Endodermal cell (in vitro differentiated cells): ENCODE measurements around the gene SERP2. TPM values are rescaled to one million over a fixed set of nuclear protein-coding genes. Genes with fewer than 3 reads are reported as not detected.

ENCODE experiments used
- DNase-seq: peaks from one replicate; pipeline ENCODE4 v3.0.0-alpha.2; 2017
- H3K27ac ChIP-seq: 2 replicates; pipeline ENCODE4 v1.5.1; 2013; ENCODE audit warnings: mild to moderate bottlenecking, low read depth, low read length, moderate library complexity
- H3K27me3 ChIP-seq: 2 replicates; pipeline ENCODE4 v1.6.1; 2013; ENCODE audit warnings: mild to moderate bottlenecking, low read length, moderate library complexity; ENCODE audit not compliant: insufficient read depth, control insufficient read depth, poor library complexity, severe bottlenecking
- H3K36me3 ChIP-seq: 2 replicates; pipeline ENCODE4 v1.7.0; 2013; ENCODE audit warnings: mild to moderate bottlenecking, low read length, moderate library complexity; ENCODE audit not compliant: control insufficient read depth, insufficient read depth
- H3K4me1 ChIP-seq: one replicate; pipeline ENCODE4 v1.7.0; 2013; ENCODE audit warnings: low read length; ENCODE audit not compliant: control insufficient read depth, insufficient read depth
- H3K4me3 ChIP-seq: 2 replicates; pipeline ENCODE4 v1.5.1; 2013; ENCODE audit warnings: mild to moderate bottlenecking, low read length, moderate library complexity
- H3K9ac ChIP-seq: 2 replicates; pipeline ENCODE4 v1.6.1; 2013; ENCODE audit warnings: mild to moderate bottlenecking, low read length, moderate library complexity; ENCODE audit not compliant: poor library complexity, severe bottlenecking; ENCODE audit errors: extremely low read depth
- H3K9me3 ChIP-seq: 2 replicates; pipeline ENCODE4 v1.6.1; 2013; ENCODE audit warnings: mild to moderate bottlenecking, low read length, moderate library complexity; ENCODE audit not compliant: control insufficient read depth
- H3K27ac Mint-ChIP-seq: 2 replicates; pipeline ENCODE4 v1.8.0; 2020; ENCODE audit warnings: mixed read lengths
- H3K27me3 Mint-ChIP-seq: 2 replicates; pipeline ENCODE4 v1.8.0; 2021; ENCODE audit warnings: mild to moderate bottlenecking, mixed read lengths; ENCODE audit not compliant: insufficient read depth
- H3K36me3 Mint-ChIP-seq: 2 replicates; pipeline ENCODE4 v1.8.0; 2020; ENCODE audit warnings: low read depth, mixed read lengths
- H3K4me1 Mint-ChIP-seq: 2 replicates; pipeline ENCODE4 v1.8.0; 2020; ENCODE audit warnings: mixed read lengths
- H3K4me3 Mint-ChIP-seq: 2 replicates; pipeline ENCODE4 v1.8.0; 2020; ENCODE audit warnings: mild to moderate bottlenecking, moderate library complexity, mixed read lengths
- H3K9me3 Mint-ChIP-seq: 2 replicates; pipeline ENCODE4 v1.8.0; 2020; ENCODE audit warnings: mild to moderate bottlenecking, mixed read lengths
- WGBS, 2 experiments: methylation state at CpG; one replicate each; pipeline versions ENCODE4 v1.1.5 to v1.1.7; 2013; ENCODE audit warnings: missing lambda C conversion rate in 2 of 2, mixed read lengths in 1 of 2; ENCODE audit not compliant: insufficient coverage in 1 of 2, insufficient read length in 1 of 2; 5-methylcytosine and 5-hydroxymethylcytosine counted together
- total RNA-seq, 2 donors: library from RNA; stranded (reverse); fragmentation: NEBNext Ultra II Directional in 1 of 2; extraction: Animal tissue kit (Norgen Biotek cat#: 25700) in 1 of 2; gene quantifications; 2 replicates in 1 of 2; 3 replicates in 1 of 2; pipeline ENCODE4 v1.2.1, GENCODE V29; 2021
- TF ChIP-seq, protein P1 (sequence below): fragments of 200-600 bp; sonication (generic); conservative IDR thresholded peaks from 2 replicates; pipeline ENCODE4 v1.5.0; 2021; ENCODE audit warnings: antibody characterized with exemption, mild to moderate bottlenecking

The SERP2 gene
- total RNA-seq, 2 donors from 2014 or later, result 2.9 to 3.5 TPM

DNA sequence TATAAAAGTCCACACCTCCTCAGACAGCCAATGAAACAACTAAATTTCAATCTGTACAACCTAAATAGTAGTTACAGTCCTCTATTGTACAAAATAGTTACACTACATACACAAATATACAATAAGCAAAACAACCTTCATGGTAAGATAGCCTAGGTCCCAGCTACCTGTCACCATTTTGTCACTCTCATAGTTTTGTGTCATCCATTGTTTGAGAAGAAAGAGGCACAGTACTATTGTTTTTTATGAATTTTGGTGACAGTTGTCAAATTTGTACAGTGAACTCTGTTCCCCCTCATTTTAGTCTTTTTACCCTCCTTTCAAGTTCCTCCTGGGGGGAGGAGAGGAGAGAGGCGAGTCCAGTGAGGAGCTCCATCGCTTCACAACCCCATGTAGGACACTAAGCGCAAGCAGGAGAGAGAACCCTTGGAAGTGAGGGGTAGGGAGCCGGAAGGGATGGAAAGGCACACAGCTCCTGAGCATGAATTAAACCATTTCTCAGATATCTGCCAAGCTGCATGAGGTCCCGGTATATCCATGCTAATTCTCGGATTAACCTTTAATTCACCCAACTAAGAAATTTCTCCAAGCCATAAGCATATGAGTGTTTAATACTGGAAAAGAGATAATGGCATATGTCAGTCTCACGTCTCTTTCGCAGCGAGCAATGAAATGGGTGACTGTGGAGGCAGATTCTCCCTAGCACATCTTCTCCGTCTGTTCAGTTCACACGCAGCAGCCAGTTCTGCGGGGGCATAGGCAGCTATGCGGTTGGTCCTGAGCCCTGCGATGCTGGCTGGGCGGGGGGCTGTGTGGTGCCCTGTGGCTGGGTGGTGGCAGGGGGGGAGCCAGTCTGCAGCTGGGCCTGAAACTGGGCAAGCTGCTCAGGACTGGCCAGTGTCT is 60.5 kb downstream of the SERP2 start:
- Histone ChIP-seq H3K27ac (no peak overlapping the region), H3K9ac (peak overlapping the region; percentile 4), H3K4me3 (peak overlapping the region; percentile 99), H3K9me3 (no peaks in the 10 kb centered on the region), H3K4me1 (peaks cover 7% of the 10 kb centered on the region), H3K27me3 (no peaks in the 10 kb centered on the region), H3K36me3 (peaks cover 25% of the 10 kb centered on the region)
- peak; percentile 42 for DNase-seq
- Mint-ChIP-seq H3K27me3 (no peaks in the 10 kb centered on the region), H3K36me3 (peaks cover 23% of the 10 kb centered on the region), H3K4me3 (peak overlapping the region; percentile 92), H3K4me1 (peaks cover 39% of the 10 kb centered on the region), H3K9me3 (no peaks in the 10 kb centered on the region), H3K27ac (peak overlapping the region; percentile 74)
- TF ChIP-seq, protein P1, sequence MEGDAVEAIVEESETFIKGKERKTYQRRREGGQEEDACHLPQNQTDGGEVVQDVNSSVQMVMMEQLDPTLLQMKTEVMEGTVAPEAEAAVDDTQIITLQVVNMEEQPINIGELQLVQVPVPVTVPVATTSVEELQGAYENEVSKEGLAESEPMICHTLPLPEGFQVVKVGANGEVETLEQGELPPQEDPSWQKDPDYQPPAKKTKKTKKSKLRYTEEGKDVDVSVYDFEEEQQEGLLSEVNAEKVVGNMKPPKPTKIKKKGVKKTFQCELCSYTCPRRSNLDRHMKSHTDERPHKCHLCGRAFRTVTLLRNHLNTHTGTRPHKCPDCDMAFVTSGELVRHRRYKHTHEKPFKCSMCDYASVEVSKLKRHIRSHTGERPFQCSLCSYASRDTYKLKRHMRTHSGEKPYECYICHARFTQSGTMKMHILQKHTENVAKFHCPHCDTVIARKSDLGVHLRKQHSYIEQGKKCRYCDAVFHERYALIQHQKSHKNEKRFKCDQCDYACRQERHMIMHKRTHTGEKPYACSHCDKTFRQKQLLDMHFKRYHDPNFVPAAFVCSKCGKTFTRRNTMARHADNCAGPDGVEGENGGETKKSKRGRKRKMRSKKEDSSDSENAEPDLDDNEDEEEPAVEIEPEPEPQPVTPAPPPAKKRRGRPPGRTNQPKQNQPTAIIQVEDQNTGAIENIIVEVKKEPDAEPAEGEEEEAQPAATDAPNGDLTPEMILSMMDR, result no peak
- WGBS, 2 experiments, result 93 to 95% methylated on average over 8 to 15 of the region's 15 CpGs

DNA sequence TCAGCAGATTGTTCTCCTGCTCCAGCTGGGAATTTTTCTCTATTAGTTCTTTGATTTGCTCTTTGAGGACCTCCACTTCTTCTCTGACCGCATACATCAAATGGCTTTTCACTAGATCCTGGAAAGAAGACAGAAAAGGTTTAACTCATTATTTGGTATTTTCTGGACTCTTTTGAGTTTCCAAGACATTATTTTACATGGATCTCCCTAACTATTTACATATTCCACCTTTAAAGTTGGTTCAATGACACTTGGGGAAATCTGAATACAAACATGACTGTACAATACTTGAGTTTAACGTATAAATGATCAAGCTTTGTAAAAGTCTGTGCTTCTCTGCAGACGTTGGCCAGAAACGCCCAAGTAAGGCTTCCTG is 61.1 kb downstream of the SERP2 start:
- peak overlapping the region; percentile 4 for H3K9ac ChIP-seq
- peaks cover 7% of the 10 kb centered on the region for H3K4me1 ChIP-seq
- peak overlapping the region; percentile 74 for H3K27ac Mint-ChIP-seq
- TF ChIP-seq, protein P1, result no peak
- peaks cover 25% of the 10 kb centered on the region for H3K36me3 ChIP-seq
- 0 to 26% methylated on average over 1 to 4 of the region's 4 CpGs for WGBS, 2 experiments
- peak overlapping the region; percentile 92 for H3K4me3 Mint-ChIP-seq
- no peak for DNase-seq
- H3K4me3 ChIP-seq, result peak overlapping the region; percentile 99
- H3K9me3 ChIP-seq, result no peaks in the 10 kb centered on the region
- H3K4me1 Mint-ChIP-seq, result peaks cover 41% of the 10 kb centered on the region
- no peaks in the 10 kb centered on the region for H3K9me3 Mint-ChIP-seq
- H3K27me3 ChIP-seq, result no peaks in the 10 kb centered on the region
- no peak overlapping the region for H3K27ac ChIP-seq
- H3K36me3 Mint-ChIP-seq, result peaks cover 23% of the 10 kb centered on the region
- no peaks in the 10 kb centered on the region for H3K27me3 Mint-ChIP-seq

DNA sequence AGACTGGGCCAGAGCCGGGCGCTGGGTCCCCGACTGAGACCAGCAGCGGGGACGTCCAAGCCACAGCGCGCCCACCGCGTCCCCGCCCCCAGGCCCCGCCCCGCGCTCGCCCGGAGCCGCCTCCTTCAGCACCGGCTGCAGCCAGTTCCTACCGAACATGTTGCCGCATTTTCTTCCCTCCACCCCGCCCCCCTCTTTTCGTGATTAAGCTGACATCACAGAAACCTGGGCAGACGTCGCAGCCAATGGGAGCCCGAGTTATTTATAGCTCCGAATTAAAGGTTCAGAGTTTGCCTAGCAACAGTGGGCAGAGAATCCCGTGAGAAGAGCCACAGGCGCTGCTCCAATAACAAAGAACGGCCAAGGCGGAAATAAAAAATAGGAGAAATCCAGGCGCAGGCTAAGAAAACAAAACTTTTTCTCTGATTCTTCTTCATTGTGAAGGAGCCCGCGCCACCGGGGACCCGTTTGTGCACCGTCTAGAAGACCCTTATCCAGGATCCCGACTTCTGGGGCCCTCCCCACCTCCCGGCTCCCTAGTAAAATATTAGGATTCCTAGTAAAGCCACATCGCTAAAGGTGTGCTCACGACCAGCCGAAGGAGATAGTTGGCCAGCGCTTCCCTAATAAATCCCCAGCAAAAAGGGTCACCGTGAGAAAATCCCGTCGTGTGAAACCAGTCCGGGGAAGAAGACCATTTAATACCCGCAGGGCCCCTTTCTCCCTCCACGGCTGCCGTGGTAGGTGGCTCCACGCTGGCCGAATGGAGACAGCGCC is 61.7 kb downstream of the SERP2 start:
- H3K27me3 ChIP-seq, result no peaks in the 10 kb centered on the region
- peaks cover 23% of the 10 kb centered on the region for H3K36me3 Mint-ChIP-seq
- 0% methylated on average over 23 to 51 of the region's 51 CpGs for WGBS, 2 experiments
- H3K27ac ChIP-seq, result peak overlapping the region; percentile 99
- H3K9ac ChIP-seq, result peak overlapping the region; percentile 99
- peak overlapping the region; percentile 92 for H3K4me3 Mint-ChIP-seq
- no peaks in the 10 kb centered on the region for H3K9me3 ChIP-seq
- TF ChIP-seq, protein P1, result no peak
- H3K27me3 Mint-ChIP-seq, result no peaks in the 10 kb centered on the region
- DNase-seq, result peak; percentile 99
- H3K4me1 ChIP-seq, result peaks cover 7% of the 10 kb centered on the region
- H3K4me3 ChIP-seq, result peak overlapping the region; percentile 99
- H3K9me3 Mint-ChIP-seq, result no peaks in the 10 kb centered on the region
- peak overlapping the region; percentile 98 for H3K27ac Mint-ChIP-seq
- H3K36me3 ChIP-seq, result peaks cover 25% of the 10 kb centered on the region
- H3K4me1 Mint-ChIP-seq, result peaks cover 44% of the 10 kb centered on the region
